ENCODE data around the gene HNRNPUL1.
A peak's percentile ranks its signal among the peaks of the same experiment; 100 is the strongest.
"Not testable (repeated sequence)": the region's sequence is repeated elsewhere in the genome, so short reads cannot be mapped to it uniquely, and the experiment has no call there.

HNRNPUL1 gene

DNA sequence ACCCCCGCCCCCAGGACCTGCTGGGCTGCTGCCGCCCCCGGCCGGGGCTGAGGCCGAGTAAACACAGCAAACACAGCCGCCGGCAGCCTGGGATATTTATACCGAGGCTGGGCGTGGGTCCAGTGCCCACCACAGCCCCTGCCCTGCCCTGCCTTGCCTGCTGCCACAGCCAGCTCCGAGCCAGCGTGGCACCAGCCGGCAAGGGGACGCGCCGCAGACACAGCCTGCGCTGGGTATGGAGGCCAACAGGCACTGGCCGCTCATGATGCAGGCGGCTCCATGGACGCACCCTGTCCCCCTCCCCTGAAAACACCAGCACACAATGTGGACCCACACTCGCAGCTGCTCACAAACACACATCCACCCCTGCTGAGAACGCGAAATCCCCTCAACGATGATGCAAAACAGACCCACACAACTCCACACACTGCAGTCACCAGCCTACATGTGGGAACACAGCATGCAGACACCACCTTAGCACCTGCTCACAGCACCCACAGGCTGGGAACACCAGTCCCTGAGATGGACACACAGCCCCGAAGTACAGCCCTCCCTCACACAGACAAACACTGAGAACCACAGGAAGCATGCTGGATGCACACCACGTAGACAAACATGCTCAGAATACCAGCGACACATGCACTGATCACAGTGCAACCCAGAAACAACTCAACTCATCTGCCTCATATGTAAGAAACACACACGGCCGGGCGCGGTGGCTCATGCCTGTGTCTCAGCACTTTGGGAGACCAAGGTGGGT lies 62.0 kb downstream of the HNRNPUL1 start:
- DNase-seq (ENCODE audit: low spot score), result peak; percentile 84

DNA sequence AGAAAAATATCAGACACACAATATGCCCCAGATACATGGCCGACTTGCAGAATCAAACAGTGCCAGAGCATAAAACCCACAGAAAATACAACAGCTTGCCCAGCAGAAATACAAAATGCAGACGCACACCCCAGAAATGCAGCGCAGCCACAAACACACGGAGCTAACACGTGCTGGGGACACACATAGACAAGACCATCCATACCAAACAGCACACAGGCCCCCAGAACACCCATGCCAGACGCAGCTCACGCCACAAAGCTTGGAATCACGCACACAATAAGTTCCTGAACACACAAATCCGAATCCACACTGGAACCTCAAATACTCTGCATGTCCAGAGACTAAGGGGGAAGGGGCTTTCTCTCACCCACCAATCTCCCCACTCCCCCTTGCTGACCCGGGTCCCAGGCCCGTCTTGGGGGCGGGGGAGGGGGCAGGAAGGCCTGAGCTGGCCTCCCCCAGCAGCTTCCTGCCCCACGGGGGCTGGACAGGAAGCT lies 63.0 kb downstream of the HNRNPUL1 start:
- DNase-seq (ENCODE audit: low spot score), result no peak

DNA sequence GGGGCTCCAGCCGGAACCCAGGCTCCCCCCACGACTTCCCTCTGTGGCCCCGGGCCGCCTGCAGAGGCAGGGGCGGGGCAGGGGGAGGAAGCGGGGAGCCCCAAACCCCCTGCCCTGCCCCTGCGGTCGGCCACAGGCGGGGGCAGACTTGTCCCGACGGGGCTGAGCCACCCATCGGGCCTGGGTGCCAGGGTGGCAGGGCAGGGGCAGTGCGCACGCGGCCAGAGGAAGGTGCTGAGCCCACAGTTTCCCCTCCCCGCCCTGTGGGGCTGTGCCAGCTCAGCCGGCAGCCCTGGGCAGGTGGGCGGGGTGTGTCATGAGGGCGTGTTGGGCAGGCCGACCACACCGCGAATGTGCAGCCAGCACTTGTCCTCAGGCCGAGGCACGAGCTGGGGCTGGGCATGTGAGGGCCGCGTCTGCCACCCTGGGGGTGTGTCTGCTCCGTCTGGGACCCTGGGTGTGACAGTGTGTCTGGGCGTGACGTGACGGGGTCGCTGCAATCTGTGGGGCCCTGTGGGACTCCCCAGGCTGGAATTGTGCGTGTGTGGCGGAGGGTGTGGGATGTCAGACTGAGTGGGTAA lies 63.5 kb downstream of the HNRNPUL1 start:
- DNase-seq (ENCODE audit: low spot score), result peak; percentile 76

DNA sequence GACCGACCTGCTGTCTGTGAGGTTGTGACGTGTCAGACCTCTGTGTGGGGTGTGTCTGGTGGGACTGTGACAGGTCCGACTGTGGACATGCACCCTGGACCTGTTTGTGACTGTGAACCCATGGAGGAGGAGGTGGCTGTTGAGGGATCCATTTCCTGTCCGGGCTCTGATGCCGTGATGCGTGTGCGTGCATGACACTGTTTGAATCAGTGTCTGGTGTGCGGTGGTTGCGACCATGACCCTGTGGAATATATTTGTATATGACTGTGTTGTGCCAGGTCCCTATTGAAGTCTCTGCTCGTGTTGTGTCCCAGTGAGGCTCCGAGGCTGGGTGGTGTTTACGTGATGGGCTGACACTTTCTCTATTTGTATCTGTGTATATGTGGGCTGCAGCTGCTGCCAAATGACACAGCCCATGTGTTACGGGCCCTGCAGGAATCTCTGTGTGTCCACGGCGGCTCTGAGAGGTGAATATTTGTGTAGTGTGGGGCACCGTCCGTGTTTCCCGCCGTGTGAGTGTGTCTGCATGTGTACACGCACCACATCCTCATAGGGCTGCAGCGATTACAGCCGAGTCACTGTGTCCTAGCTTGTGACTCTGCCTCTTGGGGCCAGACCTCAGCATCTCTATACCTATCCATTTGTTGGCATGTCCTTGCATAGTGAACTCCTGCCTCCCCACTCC lies 64.1 kb downstream of the HNRNPUL1 start:
- DNase-seq (ENCODE audit: low spot score), result peak; percentile 53

DNA sequence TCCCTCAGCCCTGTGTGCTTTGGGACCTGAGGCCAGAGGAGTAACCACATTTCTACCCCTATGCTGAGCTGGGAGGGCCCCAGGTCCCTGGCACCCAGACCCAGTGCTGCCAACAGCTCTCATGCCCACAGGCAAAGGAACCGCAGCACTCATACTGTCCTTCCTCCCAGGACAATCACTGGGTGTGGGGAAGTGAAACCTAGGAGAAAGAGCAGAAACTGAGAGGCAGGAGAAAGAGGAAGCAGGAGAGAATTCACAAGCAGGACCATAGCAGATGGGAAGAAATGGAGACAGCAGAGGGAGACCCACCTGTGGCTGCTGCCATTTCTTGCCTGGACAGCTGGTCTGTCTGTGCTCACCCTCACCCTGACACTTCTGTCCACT lies 64.7 kb downstream of the HNRNPUL1 start:
- DNase-seq (ENCODE audit: low spot score), result peak; percentile 56

DNA sequence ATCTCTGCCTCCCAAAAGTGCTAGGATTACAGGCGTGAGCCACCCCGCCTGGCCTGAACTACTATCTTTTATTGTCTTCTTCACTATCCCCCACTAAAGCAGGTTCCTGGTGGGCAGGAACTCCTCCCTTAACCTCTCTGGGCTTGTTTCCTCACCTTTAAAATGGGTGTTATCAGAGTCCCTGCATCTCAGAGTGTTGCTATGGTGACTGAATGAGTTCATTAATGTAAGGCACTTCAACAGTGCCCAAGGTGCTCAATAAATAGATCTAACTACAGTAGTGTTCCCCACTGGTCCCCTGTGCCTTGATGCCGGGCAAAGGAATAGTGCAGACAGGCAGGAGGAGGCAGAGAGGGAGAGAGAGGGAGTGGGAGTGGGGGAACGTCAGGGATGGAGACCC lies 66.3 kb downstream of the HNRNPUL1 start:
- no peak for DNase-seq (ENCODE audit: low spot score)

DNA sequence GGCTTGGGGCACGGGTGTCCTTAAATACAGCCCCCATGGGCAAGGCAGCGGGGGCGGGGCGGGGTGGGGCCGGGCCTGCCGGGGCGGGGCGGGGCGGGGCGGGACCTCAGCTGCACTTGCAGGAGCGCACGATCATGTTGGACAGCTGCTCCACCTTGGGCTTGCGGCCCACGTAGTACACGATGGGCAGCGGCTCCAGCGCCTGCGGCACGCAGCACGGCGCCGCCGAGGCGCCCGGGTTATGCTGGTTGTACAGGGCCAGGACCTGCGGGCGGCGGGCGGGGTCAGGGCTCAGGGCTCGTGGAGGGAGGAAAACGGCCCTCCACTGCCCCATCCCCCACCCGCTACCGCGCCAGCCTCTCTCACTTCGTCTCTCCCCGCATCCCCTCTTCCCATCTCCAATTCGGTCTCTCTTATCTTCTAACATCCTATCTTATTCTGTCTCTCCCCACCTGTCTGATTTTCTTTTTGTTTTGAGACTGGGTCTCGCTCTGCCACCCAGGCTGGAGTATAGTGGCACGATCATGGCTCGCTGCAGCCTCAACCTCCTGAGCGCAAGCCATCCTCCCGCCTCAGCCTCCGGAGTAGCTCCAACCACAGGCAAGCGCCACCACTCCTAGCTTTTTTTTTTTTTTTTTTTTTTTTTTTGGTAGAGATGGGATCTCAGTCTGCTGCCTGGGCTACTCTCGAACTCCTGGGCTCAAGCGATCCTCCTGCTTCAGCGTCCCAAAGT lies 66.9 kb downstream of the HNRNPUL1 start:
- no peak for DNase-seq (ENCODE audit: low spot score)

DNA sequence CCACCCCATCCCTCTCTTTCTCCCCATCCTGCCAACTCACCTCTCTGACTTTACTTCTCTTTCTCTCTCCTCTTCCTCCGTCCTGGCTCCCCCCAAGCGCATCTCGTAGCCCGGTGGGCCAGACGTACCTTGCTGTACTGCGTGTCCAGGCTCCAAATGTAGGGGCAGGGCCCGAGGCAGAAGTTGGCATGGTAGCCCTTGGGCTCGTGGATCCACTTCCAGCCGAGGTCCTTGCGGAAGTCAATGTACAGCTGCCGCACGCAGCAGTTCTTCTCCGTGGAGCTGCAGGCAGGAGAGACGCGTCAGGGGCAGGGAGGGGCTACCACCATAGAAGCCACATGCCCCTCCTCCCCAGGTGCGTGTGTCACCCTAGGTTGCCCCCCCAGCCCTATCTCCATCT lies 67.8 kb downstream of the HNRNPUL1 start:
- DNase-seq (ENCODE audit: low spot score), result no peak

DNA sequence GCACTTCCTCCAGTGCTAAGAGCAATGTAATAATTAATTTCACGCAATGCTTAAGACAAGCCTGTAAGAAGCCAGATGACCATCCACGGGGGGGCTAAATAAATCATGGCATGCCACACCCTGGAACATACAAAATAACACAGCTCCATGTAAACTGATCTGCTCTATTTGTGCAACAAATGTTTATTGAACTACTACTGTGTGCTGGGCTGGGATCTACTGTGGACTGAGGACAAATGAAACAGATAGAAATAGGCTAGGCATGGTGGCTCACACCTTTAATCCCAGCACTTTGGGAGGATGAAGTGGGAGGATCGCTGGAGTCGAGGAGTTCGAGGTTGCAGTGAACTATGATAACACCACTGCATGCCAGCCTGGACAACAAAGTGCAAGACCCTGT lies 68.3 kb downstream of the HNRNPUL1 start:
- DNase-seq (ENCODE audit: low spot score), result no peak

DNA sequence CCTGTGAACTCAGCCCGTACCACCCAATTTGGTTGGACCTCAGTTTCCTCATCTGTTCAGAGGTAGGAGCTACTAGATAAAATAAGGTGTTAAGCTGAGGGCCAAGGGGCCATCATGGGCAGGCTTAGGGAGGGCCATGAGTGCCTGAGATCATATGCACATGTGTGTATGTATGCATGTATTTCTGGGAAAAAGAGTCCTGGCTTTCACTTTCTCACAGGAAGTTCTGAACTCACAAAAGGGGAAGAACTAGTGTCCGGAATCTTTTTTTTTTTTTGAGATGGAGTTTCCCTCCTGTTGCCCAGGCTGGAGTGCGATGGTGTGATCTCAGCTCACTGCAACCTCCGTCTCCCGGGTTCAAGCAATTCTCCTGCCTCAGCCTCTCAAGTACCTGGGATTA lies 70.6 kb downstream of the HNRNPUL1 start:
- DNase-seq (ENCODE audit: low spot score), result no peak

DNA sequence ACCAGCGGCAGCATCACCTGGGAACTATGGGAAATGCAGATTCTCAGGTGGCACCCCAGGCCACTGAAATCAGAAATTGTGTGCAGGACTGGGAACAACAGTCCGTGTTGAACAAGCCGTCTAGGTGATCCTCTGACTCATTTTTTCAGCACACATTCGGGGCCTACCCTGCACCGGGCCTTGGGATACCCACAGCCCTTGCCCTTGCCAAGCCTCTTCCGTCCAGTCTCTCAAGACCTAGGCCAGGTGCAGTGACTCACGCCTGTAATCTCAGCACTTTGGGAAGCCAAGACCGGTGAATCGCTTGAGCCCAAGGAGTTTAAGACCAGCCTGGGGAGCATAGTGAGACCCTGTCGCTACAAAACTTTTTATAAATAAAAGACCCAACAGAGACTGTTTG lies 71.3 kb downstream of the HNRNPUL1 start:
- no peak for DNase-seq (ENCODE audit: low spot score)

DNA sequence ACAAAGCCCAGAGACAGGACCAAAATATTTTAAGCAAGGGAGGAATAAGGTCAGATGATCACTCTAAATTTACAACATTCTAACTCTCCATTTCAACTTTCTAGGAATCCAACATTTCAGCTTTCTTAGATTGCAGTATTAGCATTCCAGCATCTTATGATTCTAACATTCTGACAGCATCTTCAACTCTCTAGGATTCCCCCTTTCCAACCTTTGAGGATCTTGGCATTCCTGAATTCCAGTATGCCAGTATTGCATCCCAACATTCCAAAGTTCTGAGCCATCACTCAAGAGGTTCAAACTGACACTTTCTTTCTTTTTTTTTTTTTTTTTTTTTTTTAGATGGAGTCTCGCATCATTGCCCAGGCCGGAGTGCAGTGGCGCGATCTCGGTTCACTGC lies 75.8 kb downstream of the HNRNPUL1 start:
- DNase-seq (ENCODE audit: low spot score), result no peak

DNA sequence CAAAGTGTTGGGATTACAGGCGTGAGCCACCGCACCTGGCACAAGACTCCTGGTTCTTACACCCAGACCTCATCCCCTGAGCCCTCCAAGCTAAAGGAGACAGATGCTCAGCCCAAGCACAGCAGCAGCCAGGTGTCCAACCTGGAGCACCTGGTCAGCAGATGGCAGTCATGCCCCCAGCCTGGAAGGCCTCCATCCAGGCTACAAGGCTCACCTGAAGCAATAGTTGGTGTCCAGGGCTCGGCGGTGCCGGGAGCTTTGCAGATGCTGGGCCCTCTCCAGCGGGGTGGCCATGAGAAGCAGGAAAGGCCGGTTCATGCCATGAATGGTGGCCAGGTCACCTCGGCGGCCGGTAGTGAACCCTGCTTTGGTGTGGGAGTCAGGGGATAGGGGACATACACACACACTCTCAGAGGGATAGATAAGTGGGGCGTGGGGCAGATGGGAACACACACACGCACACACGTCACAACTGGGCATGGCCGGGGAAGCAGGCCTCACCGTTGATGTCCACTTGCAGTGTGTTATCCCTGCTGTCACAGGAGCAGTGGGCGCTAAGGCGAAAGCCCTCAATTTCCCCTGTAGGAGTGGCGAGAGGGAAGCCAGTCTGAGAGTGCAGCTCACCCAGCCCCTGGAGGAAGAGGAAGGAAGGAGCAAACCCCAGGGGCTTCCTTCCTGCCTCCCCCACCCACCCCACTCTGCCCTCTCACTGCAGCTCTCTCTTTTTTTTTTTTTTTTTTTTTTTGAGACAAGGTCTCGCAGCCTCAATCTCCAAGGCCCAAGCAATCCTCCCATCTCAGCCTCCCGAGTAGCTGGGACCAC lies 77.7 kb downstream of the HNRNPUL1 start:
- no peak for DNase-seq (ENCODE audit: low spot score)

DNA sequence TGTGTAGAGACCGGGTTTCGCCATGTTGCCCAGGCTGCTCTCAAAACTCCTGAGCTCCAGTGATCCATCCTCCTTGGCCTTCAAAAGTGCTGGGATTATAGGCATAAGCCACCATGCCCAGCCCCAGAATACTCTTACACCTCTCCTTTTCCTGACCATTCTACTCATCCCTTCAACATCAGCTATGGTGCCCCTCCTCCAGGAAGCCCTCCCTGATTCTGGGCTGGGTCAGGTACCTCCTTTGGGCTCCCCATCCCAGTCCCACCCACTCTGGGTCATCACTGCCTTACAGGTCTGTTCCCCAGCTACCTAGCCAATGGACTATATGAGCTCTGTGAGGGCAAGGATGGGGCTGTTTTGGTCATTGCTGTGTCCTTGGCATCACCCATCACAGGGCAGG lies 80.0 kb downstream of the HNRNPUL1 start:
- no peak for DNase-seq (ENCODE audit: low spot score)

DNA sequence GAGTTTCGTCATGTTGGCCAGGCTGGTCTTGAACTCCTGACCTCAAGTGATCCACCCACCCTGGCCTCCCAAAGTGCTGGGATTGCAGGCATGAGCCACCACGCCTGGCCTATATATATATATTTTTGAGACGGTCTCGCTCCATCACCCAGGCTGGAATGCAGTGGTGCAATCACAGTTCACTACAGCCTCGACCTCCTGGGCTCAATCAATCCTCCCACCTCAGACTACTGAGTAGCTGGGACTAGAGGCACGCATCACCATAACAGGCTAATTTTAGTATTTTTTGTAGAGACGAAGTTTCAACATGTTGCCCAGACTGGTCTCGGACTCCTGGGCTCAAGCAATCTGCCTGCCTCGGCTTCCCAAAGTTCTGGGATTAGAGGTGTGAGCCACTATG lies 82.7 kb downstream of the HNRNPUL1 start:
- DNase-seq (ENCODE audit: low spot score), result not testable (repeated sequence)

DNA sequence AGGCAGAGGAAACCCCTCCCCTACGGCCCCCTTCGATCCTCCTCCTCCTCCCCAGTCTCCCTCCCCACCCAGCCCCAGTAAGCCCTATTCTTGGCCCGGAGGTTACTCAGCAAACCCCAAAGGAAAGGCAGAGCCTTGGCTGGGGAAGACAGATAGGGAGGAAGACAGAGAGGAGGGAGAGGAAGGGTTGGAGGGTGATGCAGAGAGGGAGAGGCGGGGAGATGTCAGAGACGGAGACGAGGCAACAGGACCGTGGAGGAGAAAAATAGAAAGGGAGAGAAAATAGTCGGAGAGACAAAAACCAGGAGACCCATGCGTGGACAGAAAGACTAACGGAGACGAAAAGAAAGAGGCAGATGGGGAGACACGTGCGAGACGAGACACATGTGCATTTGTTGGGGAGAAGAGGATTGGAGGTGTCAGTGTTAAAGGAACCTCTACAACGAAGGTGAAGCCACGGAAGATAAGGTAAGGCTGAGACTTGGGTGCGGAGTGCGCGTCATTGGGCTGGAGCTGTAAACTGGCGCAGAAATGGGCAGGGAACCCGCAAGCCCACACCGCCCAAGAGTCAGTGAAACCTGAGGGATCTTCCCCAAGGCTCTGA lies 86.7 kb downstream of the HNRNPUL1 start:
- no peak for DNase-seq (ENCODE audit: low spot score)

DNA sequence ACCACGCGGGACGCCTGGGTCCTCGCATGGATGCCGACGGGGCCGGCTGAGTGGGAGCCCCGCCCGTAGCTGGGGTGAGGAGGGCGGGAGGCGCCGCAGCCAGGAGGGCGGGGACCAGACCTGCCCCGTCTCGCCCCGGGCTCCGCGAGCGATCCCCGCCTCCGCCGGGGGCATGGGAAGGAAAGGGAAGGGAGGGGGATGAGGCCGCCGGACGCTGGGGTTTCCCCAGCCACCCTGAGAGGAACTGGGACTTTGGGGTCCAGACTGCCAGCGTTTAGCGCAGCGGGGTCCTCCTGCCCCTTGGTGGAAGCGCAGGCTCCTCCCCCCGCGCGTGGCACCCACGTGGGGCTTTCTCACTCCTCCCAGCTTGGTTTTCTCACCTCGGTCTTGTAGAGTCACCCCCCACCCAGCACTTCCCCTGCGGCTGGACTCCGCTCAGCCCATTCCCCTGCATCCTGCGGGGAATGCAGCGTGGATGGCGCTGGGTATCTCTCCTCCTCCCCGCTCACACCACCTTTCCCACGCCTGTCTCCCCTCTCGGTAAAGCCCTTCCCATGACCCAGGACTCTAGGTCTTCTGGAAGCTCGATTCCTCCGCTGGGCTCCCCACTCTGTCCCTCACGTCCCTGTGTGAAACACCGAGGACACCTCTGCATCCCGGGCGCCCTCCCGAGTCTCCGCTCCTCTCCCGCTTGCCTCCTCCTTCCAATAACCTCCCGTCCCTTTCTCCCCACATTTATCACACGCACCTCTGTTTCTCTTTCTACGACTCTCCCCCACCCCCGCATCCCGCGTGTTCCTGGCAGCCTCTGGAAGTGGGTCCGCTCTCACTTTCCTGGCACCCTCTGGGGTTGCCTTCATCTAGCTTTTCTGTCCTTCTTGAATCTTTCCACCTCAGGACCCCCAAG lies 87.4 kb downstream of the HNRNPUL1 start:
- DNase-seq (ENCODE audit: low spot score), result peak; percentile 75

DNA sequence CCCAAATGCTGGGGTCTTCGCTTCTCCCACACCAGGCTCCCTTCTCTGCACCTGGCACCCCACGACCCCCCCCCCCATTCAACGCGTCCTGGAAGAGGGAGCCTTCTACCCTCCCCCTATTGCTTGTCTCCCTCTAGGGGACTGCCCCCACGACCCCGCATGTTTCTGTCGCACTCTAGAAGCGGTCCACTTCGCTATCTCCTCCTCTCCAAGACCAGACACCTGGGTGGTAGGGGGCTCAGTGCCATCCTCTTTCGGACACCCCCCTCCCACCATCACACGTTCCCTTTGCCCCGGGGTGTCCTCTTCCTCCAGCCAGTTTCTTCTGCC lies 88.1 kb downstream of the HNRNPUL1 start:
- no peak for DNase-seq (ENCODE audit: low spot score)

DNA sequence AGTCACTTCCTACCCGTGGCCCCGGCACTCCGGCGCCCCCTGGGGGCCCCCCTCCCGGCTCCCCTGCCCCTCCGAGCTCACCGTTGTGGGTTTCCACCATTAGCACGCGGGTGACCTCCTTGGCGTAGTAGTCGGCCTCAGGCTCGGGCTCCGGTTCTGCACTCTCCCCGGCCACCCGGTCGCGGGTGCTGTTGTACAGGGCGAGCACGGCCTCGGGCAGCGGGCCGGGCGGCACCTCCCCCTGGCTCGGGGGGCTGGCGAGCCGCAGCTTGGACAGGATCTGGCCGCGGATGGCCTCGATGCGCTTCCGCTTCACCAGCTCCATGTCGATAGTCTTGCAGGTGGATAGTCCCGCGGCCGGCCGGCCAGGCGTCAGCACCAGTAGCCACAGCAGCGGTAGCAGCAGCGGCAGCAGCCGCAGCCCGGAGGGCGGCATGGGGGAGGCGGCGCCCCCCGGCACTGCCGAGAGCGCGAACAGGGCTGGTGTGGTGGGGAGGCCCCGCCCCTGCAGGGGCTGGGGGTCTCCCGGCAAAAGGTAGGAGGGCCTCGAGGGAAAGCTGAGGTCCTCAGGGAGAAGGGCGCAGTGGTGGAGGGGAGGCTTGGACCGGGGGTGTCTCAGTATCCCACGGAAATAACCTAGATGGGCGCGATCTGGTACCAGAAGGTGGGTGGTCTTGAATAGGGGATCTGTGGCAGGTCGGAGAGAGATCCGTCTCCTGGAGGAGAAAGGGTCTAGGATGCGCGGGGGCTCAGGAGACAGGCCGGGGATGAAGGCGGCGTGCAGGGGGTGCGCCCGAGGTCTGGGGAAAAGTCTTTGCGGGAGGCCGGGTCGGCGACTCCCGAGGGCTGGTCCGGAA lies 88.7 kb downstream of the HNRNPUL1 start:
- DNase-seq (ENCODE audit: low spot score), result peak; percentile 86
